Upper lobe of left lung (tissue), 4 donors: ENCODE data around the gene HSPB7.
"Not testable (repeated sequence)": the region's sequence is repeated elsewhere in the genome, so short reads cannot be mapped to it uniquely, and the experiment has no call there.

ENCODE experiments used
- CTCF ChIP-seq, 6 experiments: fragments of 450-650 bp in 4 of 6; fragments of 200-600 bp in 2 of 6; sonication (generic) in 2 of 6; IDR thresholded peaks; one replicate each; pipeline ENCODE4 v1.5.1; 2016 to 2019; ENCODE audit warnings: antibody characterized with exemption in 6 of 6
- POLR2A ChIP-seq, 4 donors: fragments of 450-650 bp; IDR thresholded peaks; one replicate each; pipeline ENCODE4 v1.5.1; 2016 to 2017; ENCODE audit warnings: antibody characterized with exemption in 4 of 4, mild to moderate bottlenecking in 2 of 4
- POLR2AphosphoS5 ChIP-seq, 2 donors: sonication (generic); formaldehyde crosslinking; IDR thresholded peaks; one replicate each; pipeline ENCODE4 v1.5.1; 2017; ENCODE audit warnings: antibody characterized with exemption in 2 of 2

- not testable (repeated sequence) for TF ChIP-seq CTCF, POLR2A, POLR2AphosphoS5 (IDR thresholded peaks at IDR 0.05)
Observed at GRCh38 chr1:16051949-16052348, 34.1 kb upstream of the HSPB7 start.
